NCI-H2227 (cell line): ENCODE measurements around the gene BCL6.

Experiments used
- DNase-seq: peaks from one replicate; lab custom pipeline; 2025; ENCODE audit not compliant: unreplicated experiment; lab: John Stamatoyannopoulos, UW

The BCL6 gene

GRCh38 chr3:187739561-187740332, 5.5 kb downstream of the BCL6 start:
- DNase-seq = peak; percentile 79

GRCh38 chr3:187739094-187739560, 6.1 kb downstream of the BCL6 start:
- DNase-seq = no peak

DNA sequence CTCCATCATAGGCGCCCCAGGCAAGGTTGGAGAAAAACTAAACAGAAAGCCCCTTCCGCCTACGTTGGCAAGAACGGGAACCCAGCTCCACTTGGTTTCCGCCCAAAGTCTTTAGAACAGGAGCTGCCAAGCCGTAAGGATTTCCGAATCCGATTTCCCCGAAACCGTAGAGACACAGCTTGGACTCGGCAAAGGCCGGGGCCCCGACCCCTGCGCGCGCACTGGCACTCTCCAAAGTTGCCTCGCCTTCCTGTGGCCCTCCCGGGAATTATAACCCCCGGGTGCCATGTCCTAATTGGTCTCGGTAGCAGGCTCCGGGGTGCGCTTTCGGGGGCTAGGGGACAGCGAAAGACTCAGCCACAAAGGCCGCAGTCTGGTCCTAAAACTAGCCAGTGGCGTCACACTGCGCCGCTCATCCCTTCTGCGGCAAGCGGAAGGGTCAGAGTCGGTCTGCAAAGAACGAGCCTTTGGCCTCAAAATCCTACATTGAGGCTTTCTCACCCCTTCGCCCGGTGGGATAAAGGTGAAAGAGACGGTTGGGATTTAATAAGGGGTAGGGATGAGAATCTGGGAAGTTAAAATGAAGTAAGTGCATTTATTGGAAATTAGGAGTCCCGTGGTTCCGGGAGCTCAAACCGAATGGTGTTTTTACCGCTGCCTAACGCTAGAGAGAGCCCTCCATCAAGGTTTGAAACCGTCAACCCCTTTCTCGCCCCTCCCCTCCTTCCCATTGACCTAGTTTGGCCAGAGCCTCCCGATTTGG, 6.8 kb downstream of the BCL6 start:
- DNase-seq = peak; percentile 72

GRCh38 chr3:187738071-187738330, 7.3 kb downstream of the BCL6 start:
- DNase-seq = no peak

- DNase-seq = peak; percentile 22
Observed at GRCh38 chr3:187737368-187738070, 7.7 kb downstream of the BCL6 start.

- no peak for DNase-seq
Observed at GRCh38 chr3:187737006-187737367, 8.3 kb downstream of the BCL6 start.

GRCh38 chr3:187736418-187736871, 8.8 kb downstream of the BCL6 start:
- DNase-seq = no peak

- no peak for DNase-seq
Observed at GRCh38 chr3:187735837-187736236, 9.4 kb downstream of the BCL6 start.

DNA sequence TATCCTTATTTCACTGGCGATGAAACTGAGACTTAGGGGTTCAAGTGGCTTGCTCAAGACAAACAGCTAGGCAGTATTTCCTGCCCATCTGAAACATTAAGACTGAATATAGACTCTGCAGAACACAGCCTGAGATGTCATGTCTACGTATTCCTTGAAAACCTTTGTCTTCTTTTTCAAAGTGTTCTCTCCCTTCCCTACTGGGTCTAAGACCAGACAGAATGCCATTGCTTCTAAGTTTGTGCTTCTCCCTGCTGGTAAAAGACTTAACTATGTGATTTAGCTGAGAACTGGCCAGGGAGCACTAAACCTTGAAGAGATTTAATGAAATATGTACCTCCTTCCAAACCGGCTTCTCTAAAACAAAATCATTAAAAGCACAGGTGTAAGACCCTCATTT, 9.9 kb downstream of the BCL6 start:
- DNase-seq = no peak

- no peak for DNase-seq
Observed at GRCh38 chr3:187734841-187735240, 10.4 kb downstream of the BCL6 start.

- no peak for DNase-seq
Observed at GRCh38 chr3:187733371-187733770, 11.9 kb downstream of the BCL6 start.

DNA sequence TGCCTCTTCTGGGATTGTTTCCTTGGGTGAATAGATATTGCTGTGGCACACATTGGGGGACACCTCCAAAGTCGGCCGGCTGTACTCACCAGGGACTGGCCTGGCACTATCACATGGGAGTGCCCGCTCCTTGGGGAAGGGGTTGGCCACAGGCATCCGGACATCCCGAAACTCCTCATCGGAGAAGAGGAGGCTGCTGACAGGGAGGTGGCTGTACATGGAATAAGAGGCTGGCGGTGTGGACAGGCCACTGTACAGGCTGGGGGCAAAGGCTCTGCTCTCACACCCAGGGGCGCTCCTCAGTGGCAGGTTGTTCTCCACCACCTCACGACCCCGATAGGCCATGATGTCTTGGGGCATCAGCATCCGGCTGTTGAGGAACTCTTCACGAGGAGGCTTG, 15.7 kb downstream of the BCL6 start:
- DNase-seq = no peak

DNA sequence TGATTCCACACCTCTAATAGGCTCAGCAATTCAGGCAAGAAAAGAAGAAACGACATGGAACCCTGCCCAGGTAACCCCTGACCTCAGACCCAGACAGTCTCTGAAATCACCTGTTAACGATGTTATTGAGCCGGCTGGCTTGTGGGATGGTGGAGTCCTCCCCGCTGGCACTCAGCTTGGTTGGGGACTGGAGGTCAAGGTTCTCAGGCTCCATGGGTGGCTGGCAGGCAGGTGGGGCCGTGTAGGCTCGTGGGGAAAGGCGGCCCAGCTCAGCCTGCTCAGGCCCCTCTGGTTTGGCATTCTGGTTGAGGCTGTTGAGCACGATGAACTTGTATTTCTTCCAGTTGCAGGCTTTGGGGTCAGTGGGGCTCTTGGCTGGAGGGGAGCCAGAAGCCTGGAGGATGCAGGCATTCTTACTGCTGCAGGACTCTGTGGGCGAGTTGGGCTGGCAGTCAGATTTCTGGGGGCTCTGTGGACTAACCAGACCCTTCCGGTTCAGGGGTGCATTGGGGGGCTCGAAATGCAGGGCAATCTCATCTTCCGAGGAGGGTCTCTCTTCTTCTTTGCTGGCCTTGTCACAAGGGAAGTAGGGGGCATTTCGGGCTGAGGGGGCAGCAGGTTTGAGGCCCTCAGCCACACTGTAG, 16.2 kb downstream of the BCL6 start:
- no peak for DNase-seq

DNA sequence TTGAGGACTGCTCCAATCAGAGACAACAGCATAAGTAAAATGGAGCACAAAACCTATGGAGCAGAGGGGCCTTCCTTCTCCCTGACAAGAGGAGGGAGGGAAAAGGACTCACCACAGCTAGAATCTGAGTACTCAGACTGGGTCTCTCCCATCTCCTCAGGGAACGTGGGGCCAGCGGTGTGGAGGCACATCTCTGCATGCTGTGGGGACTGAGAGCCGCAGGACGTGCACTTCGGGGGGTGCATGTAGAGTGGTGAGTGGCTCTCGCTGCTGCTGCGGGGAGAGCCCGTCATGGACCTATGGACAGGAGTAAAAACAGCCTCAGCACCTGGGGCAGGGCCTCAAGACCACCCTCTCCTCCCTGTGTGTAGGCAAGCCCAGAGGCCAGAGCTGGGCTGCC, 17.0 kb downstream of the BCL6 start:
- no peak for DNase-seq

GRCh38 chr3:187726564-187726963, 18.7 kb downstream of the BCL6 start:
- no peak for DNase-seq

DNA sequence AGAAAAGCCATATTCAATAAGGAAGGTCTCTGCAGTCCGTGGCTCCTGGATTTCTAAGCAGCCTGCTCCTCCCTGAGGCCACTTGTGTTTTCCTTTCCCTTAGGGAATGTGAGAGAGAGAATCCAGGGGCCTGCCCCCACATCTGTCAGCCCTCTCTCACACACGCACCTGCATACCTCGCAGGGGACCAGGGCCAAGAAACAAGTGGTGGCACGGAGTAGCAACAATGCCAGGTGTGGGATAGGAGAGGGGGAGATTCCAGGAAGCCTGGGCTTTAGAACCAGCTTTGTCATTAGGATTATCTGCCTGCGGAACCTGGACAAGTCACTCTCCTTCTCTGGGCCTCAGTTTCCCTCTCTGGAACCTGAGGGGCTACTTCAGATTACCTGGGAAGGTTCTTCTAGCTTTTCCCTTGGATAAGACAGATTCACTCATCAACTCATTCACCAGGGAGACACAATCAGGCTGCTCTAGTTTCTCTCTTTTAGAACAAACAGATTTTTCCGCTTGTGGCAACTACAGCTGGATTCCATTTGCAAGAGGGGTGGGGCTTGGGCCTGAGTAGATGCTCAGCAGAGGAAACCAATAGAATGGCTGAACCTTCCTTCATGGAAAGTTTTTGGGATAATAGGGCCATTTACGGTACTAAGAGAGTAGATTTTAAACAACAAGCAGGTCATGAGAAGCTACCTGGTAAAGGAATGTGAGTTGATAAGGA, 19.5 kb downstream of the BCL6 start:
- DNase-seq = no peak

GRCh38 chr3:187725224-187725623, 20.0 kb downstream of the BCL6 start:
- no peak for DNase-seq

DNA sequence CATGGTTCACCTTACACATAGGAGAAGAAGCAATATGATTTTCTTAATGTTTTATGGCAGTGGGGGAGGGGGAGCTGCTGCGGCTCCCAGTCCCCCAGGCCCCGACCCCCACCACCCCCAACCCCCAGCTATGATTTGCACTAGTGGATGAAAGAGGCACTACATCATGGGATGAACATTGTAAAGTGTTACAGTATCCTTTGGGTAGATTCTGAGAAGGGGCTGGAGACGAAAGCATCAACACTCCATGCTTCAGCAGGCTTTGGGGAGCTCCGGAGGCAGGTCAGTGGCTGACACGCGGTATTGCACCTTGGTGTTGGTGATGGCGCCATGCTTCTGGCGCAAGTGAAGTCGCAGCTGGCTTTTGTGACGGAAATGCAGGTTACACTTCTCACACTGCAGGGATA, 23.1 kb downstream of the BCL6 start:
- DNase-seq = no peak

GRCh38 chr3:187721055-187721454, 24.2 kb downstream of the BCL6 start:
- DNase-seq = no peak

DNA sequence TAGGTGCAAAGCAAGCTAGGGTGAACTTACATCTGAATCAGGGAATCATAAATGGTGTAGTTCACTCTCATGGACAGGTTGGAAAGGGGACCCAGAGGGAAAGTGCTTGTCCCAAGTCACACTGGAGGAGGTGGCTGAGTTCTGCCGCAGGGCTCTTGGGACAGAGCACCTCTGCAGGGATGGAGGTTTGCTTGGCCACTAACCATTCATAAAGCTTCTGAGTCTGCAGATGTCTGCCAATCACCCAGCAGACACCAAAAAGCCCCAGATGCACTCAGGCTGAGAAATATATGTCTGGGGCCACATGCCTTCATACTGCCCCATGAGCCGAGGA, 25.0 kb downstream of the BCL6 start:
- DNase-seq = no peak
